NCI-H1105 (cell line): ENCODE measurements around the gene MYL5.
"Not testable (repeated sequence)": the region's sequence is repeated elsewhere in the genome, so short reads cannot be mapped to it uniquely, and the experiment has no call there.

Experiments used
- DNase-seq: peaks from one replicate; lab custom pipeline; 2025; lab: John Stamatoyannopoulos, UW

MYL5 gene

GRCh38 chr4:656436-657337 lies 17.7 kb upstream of the MYL5 start:
- no peak for DNase-seq

- no peak for DNase-seq
Observed at GRCh38 chr4:657338-657833, 17.0 kb upstream of the MYL5 start.

GRCh38 chr4:657834-658667 lies 16.3 kb upstream of the MYL5 start:
- DNase-seq: no peak

- no peak for DNase-seq
Observed at GRCh38 chr4:658681-659667, 15.4 kb upstream of the MYL5 start.

DNA sequence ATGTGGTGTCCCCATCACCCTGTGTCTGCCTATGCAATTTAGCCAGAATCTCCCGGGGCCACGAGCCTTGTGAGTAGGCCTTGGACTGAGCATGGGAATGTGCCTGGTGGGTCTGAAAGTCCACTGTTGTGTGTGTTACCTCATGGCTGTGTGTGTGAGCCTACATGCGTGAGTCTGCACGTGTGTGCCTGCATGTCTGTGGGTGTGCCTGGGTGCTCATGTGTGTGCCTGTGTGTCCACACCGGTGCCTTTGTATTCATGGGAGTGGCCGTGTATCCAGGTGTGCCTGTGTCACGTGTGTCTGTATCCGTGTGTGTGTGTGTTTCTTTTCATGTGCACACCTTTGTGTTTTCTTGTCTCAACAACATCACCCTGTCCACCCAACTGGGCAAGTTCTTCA lies 14.5 kb upstream of the MYL5 start:
- no peak for DNase-seq

DNA sequence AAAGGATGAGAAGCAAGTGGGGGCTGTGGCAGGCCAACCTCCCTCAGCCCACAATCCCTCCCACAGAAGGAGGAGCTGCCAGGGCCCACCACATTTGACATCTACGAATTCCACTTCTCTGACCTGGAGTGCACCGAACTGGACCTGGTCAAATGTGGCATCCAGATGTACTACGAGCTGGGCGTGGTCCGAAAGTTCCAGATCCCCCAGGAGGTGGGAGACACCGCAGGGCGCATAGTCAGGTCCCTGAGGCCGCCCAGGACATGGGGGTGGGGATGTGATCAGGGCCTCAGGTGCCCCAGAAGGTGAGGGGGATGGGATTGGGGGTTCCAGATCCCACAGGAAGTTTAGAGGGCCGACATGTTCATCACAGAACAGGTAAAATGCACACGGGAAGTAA lies 13.9 kb upstream of the MYL5 start:
- DNase-seq: no peak

- no peak for DNase-seq
Observed at GRCh38 chr4:661231-661630, 13.1 kb upstream of the MYL5 start.

DNA sequence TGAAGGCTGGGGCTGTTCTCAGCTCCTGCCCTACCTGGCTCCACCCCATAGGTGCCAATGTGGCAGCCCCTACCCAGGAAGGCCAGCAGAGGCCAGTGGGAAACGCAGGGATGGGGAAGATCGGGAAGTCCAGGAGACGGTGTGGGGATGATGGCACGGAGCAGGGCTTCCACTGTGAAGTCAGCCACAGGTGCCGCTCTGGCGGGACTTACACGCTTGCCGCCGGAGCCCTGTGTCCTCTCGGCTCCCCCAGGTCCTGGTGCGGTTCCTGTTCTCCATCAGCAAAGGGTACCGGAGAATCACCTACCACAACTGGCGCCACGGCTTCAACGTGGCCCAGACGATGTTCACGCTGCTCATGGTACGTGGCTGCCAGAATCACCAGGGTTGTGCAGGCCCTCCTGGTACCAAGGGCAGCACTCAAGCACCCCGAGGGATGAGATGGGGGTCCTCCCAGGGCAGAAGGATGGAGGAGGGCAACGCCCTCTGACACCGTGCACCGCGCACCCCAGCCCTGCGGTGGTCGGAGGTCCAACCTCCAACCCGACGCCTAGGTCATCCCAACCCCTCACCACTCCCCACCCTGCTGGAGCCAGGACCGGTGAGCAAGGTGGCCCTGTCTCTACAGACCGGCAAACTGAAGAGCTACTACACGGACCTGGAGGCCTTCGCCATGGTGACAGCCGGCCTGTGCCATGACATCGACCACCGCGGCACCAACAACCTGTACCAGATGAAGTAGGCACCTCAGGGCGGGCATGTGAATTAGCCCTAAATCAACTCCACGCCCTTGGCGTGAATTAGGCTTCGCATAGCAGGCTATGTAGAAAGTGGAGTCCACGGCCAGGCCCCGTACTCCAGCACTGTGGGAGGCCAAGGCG lies 12.2 kb upstream of the MYL5 start:
- no peak for DNase-seq

- DNase-seq: no peak
Observed at GRCh38 chr4:663046-663437, 11.3 kb upstream of the MYL5 start.

DNA sequence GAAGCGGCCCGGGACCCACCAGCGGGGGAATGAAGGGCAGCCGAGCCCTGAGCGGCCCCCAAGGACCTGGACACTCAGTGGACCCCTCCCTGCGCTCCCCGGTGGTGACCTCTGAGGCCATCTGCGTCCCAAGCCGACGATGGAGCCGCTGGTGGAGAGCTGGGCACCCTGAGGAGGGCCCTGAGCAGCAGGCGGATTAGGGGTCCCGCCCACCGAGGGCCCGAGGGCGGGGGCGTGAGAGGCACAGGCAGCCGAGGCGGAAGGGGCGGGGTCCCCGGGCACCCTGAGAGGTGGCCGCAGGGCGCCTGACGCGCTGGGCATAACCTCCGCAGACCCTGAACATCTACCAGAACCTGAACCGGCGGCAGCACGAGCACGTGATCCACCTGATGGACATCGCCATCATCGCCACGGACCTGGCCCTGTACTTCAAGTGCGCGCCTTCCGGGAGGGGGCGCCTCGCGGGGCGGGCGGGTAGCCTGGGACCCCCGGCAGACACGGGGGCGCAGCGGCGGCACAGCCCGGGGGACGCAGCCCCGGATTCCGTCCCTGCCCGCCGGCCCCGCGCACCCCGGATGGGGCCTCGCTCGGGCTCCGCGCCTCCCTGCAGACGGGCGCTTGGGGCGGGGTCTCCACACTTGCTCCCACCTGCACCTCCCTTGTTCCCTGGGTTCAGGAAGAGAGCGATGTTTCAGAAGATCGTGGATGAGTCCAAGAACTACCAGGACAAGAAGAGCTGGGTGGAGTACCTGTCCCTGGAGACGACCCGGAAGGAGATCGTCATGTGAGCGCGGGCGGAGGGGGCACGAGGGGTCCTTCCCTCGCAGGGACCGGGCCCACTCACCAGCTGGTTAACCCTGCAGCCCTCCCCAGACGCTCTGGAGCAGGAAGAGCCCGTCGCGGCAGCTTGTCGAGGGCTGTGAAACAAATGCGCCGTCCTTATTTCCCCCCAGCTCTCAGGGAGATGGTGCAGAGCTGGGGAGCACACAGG lies 10.6 kb upstream of the MYL5 start:
- DNase-seq: peak; percentile 11

DNA sequence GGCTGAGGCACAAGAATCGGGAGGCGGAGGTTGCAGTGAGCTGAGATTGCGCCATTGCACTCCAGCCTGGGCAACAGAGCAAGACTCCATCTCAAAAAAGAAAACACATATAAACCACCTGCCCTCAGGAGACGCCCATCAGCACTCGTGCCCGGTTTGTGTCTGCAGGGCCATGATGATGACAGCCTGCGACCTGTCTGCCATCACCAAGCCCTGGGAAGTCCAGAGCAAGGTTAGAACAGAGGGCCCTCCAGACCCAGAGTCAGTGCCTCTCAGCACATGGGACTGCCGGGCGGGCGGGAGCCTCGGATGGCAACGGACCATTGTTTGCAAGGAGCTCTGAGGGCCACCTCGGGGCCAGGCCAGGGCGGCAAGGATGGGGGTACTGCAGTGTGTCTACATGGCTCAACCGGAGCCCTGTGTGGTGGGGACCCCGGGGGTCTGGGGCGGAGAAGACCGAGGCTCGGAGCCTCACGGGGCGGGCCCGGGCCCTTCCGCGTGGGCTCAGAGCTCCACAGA lies 9.6 kb upstream of the MYL5 start:
- DNase-seq: no peak

GRCh38 chr4:665381-665750 lies 9.0 kb upstream of the MYL5 start:
- no peak for DNase-seq

DNA sequence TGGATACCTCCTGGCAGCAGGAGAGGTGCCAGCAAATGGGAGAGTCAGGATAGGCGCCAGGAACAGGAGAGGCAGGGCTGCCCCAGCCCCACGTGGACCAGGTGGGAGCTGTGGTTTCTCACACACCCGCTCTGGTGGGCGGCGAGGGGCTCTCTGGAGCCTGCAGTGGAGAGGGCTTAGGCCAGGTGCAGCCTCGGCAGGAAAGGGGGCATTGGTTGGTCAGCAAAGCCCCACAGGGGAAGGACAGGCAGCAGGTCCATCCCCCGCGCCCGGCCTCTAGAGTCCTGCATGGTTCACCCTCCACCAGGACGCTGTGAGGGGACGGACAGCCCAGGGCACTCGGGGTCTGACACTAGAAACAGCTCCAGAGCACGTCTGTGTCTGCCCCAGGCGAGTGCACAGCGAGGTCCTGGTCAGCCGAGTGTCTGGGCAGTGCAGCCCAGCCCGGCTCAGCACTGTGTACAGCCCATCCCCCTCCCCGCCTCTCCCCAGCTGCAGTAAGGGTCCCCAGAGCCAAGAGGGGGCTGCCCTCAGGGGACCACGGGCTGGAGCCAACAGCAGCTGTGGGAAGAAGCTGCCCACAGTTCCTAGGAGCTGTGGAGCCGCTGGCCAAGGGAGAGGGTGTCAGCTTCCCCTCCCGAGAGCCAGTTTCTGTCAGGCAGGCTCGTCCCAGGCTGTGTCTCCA lies 8.4 kb upstream of the MYL5 start:
- DNase-seq: no peak

GRCh38 chr4:666436-666810 lies 7.9 kb upstream of the MYL5 start:
- DNase-seq: no peak

DNA sequence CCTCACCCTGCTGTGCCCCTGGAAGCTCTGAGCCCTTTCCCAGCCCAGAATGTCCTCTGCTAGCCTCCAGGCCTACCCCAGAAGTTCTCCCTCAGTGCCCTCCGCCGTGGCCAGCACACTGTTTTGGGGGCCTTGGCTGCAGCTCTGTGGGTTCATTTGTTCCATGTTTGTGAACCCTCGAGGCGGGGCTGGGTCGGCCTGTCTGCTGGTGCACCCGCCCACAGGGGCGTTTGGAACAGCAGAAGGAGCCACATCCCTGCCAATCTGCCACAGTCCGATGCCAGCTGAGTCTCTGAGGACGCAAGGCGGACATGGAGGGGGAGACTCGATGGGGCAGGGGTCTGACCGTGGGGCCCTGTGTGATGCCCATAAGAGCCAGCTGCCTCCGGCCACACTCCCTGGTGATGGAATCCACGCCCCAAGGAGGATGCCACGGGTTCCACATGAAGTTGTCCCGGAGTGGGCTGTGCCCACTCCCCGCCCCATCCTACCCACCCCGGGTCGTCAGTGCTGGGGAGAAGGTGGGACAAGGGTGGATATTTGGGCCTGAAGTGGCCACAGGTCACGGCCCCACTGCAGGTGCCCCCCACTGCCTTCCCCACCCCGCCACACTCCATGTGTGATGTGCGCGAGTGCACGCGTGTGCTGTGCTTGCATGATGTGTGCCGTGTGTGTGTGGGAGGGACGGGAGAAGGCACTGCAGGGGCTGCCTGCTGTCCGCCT lies 7.4 kb upstream of the MYL5 start:
- DNase-seq: no peak

DNA sequence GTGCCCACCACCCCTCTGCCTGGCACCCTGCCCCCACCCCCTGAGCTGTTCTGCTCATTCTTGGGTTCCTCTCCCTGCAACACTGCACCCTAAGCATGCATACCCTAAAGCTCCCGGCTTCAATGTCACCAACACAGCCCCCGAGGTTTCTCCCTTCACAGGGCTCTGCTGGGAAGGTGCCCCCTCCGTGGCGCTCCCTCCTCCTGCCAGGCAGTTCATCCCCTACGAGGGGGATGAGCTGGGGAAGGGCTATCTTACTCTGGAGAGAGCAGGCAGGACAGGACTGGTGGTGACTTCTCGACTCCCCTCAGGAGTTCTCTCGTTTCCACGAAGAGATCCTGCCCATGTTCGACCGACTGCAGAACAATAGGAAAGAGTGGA lies 6.8 kb upstream of the MYL5 start:
- no peak for DNase-seq

- DNase-seq: not testable (repeated sequence)
Observed at GRCh38 chr4:668219-668618, 6.1 kb upstream of the MYL5 start.
